Stimulated activated CD8-positive, alpha-beta memory T cell treated with anti-CD3 and anti-CD28 coated beads, Interleukin-12 subunit alpha, Interleukin-12 subunit beta, amount 100 ng/mL, for 4 hours (primary cell): ENCODE measurements around the gene MAML2.

Experiments
- DNase-seq: peaks from one replicate; pipeline ENCODE4 v3.0.0-alpha.2; 2020; ENCODE audit warnings: low read depth

Gene MAML2

DNA sequence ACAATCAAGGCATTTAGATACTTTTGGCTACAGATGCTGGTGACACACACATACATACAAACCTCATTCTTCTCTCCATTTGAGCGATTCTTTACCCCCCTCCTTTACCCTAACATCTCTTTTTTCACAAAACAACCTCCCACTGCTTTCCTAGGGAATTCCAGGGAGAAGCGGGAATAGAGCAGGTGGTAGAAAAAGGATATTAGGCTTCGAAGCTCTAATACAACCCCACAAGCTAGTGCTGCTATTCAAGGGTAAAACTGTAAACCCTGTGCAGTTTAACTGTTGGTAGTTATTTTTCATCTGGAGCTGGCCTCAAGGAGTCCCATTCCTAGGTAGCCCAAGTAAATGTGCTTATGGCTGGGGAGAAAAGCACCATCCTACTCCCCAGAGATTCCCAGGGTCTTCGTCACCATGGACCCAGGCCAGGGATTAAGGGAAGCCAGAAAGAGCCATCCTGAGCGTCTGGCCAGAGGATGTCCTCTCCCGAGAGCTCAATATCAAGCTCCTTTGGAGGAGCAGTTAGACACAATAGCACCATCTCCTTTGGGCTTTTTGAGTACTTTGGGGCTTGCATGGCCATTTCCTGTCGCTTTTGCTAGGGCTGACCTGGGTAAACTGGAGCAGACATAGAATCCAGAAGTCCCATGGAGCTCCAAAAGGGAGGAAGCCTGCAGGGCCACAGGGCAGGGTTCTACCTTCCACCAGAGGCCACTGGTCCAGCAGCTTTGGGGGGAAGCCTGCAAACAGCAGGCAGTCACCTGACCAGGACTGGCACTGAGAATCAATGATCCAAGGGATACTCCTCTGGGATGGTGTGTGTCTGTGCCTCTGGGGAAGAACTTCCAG, 3.1 kb downstream of the MAML2 start:
- DNase-seq = no peak

DNA sequence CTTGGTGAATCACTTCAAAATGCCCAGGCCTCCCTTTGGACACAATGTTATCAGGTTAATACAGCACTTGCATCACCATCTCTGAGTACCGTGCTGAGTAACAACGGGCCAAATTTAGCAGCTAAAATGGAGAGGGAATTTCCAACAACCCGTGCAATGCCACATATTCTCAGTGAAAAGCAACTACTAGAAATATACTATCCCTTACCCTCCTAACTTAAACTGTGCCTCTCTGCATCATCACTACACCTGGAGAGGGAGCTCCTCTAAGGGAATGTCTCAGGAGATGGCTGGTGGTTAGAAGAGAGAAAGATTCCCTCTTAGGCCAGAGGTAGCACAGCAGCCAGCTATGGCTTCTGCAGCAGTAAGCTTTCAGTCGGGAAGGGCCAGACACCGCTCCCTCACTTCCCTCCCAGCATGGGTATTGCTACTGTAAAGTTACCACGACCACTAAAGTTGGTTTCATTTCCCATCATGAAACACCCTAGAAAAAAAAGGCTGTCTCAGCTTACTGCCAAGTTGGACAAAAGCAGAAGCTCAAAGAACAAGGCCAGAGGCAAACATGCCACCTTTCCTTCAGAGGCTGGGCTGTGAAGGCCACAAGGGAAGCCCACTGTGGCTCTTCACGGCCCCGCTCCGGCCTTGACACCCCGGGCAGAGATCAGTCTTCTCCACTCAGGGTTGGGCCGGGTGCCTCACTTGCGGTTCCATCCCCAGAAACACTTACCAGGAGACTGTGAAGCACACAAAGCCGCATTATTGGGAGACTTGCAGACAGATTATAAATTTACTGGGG, 3.9 kb downstream of the MAML2 start:
- peak; percentile 20 for DNase-seq

DNA sequence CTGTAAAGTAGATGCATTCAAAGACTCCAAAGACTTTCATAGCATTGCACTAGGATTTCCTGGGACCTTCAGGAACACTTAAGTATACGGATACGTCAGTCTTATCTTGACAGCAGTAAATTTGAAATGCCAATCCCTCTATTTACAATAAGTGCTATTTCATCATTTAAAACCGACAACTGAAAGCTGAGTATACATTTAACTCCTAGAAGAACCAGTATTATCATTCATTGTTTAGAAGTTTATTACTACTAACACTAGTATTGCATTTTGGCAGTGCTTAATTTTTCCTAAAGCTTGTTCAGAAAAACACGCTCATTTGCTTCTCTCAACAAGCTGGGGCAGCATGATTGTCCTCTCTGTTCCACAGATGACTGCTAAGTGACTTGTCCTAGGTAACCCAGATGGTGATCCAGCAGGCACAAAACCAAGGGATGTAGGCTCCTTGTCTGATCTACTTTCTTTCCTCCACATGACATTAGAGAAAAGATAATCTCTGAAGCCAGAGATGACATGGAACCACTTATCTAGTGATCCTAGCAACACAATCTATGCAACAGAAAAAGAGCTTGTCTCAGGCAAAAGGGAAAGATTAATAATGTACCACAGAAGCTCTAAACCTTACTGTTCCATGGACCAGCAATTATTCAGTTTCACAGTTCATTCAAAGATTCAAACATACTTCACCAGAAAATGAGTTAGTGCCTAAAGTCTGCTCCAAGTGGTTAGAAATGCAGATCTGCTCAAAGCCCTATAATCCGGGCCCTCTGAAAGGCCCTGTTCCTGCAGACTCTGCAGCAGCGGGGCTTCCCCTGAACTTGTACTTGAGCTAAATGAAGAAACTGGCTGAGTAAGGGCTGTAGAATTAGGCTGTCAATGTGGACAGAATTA, 5.2 kb downstream of the MAML2 start:
- no peak for DNase-seq

DNA sequence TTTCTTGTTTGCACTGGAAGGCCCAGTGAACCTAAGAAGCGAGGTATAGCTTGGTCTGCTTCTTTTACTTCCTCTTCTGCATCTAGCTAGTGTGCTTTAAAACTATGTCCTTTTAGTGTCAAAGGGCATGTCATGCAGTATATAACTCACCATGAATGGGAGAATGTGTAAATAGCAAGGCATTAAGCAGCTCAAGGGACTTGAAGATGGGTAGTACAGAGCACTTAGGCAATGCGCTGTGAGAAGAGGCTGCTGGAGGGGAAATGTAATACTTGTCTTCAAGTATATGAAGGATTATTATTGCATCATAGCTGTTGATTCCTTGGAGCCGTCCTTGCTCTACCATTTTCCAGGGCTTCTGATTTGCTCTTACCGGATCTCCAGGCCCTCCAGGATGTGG, 7.6 kb downstream of the MAML2 start:
- DNase-seq = no peak

DNA sequence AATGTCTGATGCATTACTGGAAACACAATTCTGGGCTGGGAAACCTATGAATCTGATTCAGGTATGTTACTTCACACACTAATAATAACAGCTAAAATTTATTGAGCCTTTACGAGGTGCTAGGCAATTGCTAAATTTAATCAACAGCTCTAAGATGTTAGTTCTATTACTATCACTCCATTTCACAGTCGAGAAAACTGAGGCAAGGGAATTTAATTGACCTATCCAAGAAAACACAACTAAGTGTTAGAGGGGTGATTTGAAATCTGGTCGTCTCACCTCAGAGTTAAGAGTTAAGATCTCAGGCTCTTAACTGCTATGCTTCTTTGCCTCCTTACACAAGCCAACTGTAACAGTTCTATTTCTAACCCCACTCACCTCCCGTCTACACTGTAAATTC, 8.8 kb downstream of the MAML2 start:
- no peak for DNase-seq

DNA sequence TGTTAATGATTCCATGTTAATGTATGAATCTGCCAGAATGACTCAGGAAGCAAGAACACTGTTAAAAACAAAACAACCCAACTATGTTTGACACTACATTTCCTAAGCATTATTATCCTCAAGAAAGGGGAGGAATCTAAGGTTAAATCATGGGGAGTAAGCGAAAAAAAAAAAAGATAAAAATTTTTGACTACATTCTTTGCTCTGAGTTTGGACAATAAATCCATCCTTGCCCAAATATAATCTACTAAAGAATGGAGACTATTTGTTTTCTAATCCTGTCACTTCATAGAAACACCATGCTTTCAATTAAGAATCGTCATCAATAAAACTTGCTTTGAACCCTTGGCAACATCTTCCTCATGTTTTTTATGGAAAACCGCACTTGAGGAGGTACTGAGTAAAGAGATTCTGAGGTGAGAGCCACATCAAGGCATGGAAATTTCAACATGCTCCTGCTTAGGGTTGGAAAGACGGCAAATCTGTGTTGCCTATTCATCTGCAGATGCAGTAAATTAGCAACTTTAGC, 9.7 kb downstream of the MAML2 start:
- no peak for DNase-seq

DNA sequence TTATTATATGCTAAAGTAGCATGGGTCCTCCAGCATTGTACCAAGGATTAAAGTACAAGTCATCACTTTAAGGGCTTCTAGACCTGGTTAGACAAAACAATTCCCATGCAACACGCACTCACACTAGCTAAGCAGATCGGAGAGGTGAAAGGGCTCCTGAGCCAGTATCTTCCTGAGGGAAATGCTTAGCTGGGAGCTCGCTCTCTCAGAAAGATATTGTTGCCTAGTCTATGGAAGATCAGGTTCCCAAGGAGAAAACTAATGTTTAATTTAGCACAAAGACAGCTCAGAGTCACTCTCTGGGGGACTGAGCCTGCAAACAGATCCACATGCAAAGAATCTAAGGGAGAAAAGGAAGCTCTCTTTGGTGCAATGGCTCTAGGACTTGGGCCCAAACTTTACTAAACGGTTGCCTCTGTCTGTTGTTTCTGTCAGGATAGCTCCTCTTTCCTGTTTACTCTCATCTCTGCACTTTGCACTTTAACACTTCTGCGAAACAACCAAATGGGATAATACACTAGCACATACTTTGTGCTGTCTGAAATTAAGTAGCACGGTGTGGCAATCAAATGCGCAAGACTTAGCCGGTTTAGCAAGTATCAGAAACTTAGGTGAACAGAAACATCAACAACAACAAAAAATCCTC, 10.7 kb downstream of the MAML2 start:
- no peak for DNase-seq

DNA sequence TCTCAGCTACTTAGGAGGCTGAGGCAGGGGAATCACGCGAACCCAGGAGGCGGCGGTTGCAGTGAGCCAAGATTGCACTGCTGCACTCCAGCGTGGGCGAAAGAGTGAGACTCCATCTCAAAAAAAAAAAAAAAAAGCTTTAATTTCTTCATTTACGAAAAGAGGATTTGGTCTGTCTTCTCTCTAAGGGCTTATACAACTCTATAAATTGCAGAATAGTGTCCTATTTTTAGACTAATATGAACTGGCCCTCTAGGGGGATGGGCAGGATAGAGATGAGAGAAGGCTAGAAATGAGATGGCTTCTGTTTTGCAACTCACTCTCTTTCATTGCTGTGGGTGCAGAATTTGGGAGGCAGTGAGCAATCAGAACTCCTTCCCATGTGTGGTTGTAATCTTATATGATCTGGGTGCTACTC, 11.3 kb downstream of the MAML2 start:
- no peak for DNase-seq

DNA sequence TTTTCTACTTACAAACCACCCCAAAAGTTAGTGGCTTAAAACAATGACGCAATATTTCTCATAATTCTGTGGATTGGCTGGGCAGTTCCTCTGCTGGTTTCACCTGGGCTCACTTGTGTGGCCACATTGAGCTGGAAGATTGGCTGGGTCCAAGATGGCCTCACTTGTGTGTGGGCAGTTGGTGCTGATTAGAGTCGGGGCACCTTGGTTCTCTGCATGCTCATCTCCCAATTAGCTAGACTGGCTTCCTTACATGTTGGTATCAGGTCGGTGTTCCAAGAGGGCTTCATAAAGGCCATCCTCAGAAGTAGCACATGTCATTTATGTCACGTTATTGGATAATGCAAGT, 12.5 kb downstream of the MAML2 start:
- no peak for DNase-seq

DNA sequence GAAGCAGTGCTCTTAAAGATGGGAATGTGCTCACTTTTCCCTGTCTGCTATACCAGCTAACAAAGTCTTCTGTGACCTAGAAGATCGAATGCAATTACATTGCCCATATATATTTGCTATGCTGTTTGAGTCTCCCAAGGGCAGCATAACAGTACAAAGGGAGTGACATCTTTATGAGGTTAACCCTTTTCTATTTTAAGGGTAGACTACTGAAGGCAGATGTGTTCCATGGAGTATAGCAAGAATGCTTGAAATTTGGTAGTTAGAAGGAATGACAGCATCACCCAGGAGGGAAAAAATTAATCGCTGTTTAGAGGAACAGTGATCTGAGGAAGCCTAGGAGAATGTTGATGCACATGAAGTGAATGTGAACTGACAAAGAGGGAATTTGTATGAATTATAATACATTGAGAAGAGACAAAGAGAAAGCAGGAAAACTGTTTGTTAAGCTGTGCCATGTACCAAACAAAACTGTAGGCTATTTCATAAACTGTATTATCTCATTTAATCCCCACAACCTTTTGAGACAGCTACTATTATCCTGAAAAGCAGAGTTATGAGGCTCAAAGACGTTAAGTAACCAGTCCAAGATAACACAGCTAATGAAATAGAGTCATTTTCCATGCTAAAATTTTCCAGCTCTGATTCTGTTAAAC, 13.0 kb downstream of the MAML2 start:
- no peak for DNase-seq

DNA sequence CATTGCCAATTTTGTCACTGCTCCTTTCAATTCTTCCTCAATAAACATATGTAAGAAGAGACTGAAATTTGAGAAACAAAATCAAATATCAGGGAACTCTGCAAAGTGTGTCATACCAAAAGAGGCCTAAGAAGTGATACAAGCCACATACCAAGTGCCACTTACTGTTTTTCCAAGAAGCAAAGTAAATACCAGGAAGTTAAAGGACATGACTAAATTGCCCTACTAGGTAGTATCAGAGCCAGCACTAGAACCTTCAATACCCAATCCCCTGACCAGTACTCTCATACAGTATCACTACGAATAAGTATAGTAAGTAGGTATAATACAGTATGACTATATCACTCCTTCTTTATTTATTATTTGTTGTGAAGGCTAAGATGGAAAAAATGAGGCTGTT, 13.6 kb downstream of the MAML2 start:
- DNase-seq = no peak

DNA sequence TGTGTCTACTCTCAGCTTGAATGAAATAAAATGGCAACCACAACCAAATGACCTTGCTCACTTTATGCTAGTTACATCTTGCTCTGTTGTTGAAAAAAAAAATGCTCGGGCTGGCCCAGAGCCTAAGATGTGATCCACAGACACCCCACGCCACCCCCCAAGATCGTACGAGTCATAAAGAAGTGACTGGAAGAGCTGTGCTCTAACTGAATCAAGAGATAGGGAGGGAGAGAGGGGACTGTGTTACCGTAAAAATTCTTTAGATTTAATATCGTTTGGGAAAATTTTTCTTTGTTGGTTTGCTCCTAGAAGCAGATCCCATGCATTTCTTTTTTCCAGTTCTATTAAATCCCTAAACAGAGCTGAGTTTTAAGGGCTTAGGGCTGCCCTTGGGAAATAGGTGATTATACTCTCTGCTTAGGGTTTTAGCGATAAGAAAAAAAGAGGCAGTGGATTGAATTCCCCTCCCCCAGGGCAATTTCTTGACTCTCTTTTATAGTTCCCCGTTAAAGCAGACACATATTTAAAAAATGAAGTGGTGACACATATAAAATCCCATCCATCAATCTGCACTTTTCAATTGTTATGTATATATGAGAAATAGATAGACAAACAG, 14.5 kb downstream of the MAML2 start:
- DNase-seq = no peak

DNA sequence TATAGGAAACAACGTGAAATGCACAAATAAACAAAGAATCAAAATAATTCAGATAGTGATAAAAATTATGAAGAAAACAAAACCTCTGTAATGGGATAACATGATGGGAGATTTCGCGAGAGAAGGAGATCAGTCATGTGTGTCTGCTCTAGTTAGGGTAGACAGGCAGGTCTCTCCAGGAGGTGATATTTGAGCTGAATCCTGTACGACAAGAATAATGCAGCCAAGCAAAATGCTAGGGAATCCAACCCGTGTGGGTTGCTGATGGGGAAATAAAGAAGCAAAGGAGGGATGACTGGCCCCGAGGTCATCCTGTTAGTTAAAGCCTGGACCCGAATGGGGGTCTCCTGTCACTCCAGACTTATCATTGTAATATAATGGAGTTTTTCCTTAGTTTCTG, 16.0 kb downstream of the MAML2 start:
- DNase-seq = no peak

DNA sequence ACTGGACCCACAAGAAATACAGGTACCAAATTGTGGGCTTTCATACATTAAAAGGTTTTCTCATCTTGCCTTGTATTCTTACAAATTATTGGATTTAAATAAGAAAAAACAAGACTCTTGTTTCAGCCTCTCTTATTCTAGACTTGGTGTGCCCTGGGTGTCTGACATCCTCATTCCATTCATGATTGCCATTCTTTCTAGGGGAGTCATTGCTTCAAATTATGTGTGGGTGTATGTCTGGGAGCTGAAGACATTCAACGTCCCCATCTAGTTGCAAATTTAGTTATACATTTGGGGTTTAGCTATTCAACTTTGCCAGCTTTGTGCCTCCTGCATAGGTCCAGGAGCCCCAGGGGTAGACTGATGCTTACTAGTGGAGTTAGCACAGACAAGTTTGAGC, 18.1 kb downstream of the MAML2 start:
- no peak for DNase-seq

DNA sequence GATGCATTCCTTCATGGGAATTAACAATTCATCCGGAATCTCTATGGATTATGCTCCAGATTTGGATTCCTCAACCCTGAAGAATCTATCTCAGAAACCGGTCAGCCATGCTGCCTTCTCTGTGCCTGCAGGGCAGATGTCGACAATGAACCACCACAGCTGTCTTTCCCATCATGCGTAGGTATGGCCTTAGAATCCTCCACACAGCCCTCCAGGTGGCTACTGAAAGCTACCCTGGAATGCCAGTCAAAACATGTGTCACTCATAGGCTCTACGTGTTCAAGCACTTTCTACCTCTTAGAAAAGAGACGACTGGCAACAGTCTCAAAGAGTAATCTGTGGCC, 19.4 kb downstream of the MAML2 start:
- DNase-seq = no peak

DNA sequence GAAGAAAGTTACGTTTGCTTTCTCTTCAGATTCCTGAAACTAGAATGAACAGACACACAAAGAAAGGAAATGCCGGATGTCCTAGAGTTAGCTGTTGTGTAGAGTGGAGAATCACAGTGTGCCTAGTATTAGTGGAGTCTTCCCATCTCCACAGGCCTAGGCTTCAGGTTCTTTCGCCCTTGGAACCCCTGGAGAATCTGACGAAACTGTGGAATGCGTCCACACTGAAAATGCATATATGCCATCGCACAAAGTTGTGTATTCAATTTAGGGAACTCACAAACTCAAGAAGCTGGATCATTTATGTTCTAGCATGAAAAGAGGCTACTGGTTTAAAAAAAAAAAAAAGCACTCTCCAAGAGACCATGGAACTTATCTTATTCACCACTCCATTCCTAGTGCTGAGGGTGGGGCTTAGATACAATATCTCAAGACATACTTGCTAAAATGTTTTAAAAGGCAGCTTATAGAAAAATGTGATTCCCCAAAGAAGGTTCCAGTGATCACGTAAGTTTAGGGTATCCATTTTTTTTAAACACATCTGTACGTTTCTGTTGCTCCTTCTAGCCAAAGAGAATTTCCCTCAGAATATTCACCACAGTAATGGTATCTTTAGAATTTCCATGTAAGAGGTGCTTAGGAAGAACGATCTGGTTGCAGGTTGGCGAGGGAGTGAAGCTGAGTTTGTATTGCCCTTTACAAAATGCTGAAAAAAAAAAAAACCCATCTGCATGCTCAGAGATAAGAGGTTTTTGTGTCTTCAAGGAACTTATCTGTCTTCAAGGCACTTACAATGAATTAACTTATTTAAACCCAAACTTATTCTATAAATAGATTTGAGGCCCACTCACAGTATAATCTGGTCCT, 20.0 kb downstream of the MAML2 start:
- DNase-seq = no peak

DNA sequence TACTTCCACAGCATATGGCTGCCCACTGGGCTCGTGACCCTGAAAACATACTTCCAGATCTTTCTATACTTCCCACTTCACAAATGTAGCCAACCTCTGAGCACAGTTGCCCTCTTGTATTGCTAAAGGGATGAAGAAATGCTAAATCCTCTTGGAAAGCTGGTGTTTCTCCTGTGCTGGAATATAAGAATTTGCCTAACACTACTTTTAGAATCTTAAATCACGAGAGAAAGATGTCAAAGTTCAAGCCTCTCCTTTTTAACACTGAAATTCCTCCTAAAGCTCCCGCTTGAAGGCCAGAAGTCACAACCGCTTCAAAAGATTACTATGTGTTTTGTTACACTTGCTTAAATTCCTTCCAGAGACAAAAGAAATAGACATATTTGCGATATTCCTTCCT, 21.9 kb downstream of the MAML2 start:
- no peak for DNase-seq

DNA sequence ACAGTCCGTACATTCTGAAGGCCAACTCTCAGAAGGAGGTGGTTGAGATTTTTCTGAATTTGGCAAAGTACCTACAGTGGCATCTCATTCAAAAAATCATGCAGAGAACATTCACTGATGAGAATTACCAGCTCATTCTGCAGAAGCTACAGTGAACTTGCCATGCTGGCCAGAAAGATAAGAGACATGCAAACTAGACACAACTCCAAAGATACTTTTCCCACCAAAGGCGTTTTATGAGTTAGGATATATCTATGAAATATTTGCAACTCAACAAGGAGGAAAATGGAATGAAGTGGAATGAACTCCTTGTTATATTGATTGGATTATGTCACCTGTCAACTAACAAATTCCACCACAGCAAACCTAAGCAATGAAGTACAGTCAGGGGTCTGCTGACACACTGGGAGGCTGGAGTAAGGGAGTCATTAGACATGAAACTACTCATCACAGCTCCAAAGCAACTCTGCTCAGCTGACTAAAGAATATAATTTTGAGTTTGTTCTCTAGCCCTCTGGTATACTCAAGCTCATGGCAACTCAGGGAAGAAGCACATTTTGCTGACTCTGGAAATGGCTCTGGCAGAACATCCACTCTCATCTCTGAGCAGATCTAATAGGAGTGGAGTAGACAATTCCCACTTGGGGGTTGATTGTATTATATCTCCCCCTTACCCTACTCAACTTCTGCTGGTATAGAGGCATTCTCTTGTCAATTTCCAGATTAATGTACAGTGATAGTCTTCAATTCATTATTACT, 22.9 kb downstream of the MAML2 start:
- no peak for DNase-seq

DNA sequence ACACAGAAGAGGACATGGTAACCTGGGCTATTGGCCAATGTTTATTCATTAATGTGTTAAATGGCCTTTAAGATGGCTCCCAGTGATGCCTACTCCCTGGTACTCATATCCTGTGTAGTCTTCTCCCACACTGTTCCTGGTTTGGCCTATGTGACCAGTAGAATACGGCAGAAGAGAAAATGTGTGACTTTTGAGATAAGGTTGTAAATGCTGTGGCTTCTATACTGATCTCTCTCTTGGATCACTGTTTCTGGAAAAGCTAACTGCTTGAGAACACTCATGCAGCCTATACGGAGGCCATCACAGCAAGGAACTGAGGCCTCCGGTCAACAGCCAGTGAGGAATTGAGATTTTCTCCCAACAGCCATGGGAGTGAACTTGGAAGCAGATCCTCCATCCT, 24.1 kb downstream of the MAML2 start:
- no peak for DNase-seq
